Epithelial cell of esophagus (primary cell): ENCODE data around the gene HDDC2.

Experiments used
- DNase-seq: peaks from one replicate; pipeline ENCODE4 v3.0.0; 2010; ENCODE audit warnings: low read depth
- H3K4me3 ChIP-seq: 2 replicates; pipeline ENCODE4 v1.5.1; 2011; ENCODE audit warnings: mild to moderate bottlenecking, low read length, control low read depth
- TF ChIP-seq, protein P1 (sequence below): IDR thresholded peaks from 2 replicates; pipeline ENCODE4 v1.5.1; 2011; ENCODE audit warnings: low read depth, mild to moderate bottlenecking, low read length, control low read depth, inconsistent platforms; ENCODE audit not compliant: insufficient read depth; ENCODE audit errors: missing control alignments

HDDC2 gene

DNA sequence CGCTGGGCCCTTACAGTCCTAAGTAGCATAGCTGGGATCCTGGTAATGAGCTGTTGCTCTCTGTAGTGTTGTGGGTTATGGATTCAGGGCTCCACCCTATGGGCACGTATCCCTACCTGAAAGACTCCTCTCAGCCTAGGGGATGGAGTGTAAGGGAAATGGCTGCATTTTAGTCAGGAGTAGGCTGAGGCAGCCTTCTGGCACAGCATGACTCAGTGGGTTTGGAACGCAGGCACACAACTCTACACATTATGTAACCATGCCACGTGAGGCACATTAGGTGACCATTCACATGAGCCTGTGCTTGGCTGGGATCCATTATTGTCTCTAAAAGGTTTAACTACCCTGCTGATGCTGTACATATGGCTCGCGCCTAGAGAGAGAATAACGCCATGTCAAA is 27.8 kb downstream of the HDDC2 start:
- TF ChIP-seq, protein P1, sequence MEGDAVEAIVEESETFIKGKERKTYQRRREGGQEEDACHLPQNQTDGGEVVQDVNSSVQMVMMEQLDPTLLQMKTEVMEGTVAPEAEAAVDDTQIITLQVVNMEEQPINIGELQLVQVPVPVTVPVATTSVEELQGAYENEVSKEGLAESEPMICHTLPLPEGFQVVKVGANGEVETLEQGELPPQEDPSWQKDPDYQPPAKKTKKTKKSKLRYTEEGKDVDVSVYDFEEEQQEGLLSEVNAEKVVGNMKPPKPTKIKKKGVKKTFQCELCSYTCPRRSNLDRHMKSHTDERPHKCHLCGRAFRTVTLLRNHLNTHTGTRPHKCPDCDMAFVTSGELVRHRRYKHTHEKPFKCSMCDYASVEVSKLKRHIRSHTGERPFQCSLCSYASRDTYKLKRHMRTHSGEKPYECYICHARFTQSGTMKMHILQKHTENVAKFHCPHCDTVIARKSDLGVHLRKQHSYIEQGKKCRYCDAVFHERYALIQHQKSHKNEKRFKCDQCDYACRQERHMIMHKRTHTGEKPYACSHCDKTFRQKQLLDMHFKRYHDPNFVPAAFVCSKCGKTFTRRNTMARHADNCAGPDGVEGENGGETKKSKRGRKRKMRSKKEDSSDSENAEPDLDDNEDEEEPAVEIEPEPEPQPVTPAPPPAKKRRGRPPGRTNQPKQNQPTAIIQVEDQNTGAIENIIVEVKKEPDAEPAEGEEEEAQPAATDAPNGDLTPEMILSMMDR: peak; percentile 11
- DNase-seq: peak; percentile 98

DNA sequence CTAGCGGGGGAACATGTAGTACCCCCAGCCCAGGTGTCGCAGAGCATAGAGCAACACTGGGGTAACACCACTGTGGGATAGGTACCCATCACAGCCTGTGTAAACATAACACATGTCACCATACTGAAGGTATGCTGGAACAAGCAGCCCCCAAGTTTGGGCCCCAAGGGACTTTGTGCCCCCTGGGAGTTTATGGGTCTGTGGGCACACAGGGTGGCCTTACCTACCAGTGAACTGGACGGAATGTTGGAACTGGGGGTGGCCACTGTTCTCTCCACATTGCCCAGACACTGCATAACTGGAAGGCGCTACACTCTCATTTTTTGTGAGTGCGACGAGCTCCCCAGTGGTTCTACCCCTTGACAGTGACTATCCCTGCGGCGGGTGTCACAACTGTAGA is 28.5 kb downstream of the HDDC2 start:
- no peak overlapping the region for H3K4me3 ChIP-seq
- DNase-seq: no peak
- TF ChIP-seq, protein P1: no peak

More for the DNA sequence above, 27.8 kb downstream of the HDDC2 start:
- no peak overlapping the region for H3K4me3 ChIP-seq

DNA sequence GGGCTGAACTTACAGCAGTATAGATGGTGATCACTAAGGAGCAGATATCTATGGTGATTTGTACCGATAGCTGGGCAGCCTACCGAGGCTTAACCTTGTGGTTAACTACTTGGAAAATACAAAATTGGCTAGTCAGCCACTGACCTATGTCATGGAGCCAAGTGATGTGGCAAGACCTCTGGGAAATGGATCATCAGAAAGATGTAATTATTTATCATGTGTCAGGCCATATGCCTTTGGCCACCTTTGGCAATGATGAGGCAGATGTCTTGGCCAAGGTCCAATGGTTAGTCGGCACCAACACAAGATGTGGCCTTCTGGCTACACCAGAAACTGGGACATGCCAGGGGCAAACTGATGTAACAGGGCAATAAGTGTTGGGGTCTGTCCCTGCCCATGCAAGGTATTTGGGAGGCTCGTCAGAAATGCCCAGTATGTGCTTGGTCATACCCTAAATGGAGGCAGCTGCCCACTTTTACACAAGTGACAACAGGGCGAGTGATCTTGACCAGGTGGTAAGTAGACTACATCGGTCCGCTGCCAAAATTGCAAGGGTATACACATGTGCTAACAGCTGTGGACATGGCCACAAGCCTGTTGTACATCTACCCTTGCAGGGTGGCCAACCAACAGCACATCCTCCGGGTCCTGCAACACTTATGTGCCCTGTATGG is 30.1 kb downstream of the HDDC2 start:
- H3K4me3 ChIP-seq: no peak overlapping the region
- DNase-seq: no peak
- TF ChIP-seq, protein P1: no peak

DNA sequence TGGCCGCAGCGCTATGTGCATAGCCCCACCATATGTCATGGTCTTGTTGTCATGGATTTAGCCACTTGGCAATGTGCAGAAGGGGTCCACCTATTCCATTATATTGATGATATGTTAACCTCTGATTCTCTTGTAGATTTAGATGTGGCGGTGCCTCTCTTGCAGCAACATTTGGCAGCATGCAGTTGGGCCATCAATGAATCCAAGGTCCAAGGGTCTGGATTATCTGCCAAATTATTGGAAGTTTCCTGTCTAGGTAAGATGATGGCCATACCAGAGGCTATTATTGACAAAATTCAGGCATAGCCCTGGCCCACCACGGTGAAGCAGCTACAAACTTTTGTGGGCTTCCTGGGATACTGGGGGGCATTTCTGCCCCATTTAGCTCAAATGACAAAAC is 31.4 kb downstream of the HDDC2 start:
- H3K4me3 ChIP-seq: no peak overlapping the region
- DNase-seq: no peak
- TF ChIP-seq, protein P1: no peak

DNA sequence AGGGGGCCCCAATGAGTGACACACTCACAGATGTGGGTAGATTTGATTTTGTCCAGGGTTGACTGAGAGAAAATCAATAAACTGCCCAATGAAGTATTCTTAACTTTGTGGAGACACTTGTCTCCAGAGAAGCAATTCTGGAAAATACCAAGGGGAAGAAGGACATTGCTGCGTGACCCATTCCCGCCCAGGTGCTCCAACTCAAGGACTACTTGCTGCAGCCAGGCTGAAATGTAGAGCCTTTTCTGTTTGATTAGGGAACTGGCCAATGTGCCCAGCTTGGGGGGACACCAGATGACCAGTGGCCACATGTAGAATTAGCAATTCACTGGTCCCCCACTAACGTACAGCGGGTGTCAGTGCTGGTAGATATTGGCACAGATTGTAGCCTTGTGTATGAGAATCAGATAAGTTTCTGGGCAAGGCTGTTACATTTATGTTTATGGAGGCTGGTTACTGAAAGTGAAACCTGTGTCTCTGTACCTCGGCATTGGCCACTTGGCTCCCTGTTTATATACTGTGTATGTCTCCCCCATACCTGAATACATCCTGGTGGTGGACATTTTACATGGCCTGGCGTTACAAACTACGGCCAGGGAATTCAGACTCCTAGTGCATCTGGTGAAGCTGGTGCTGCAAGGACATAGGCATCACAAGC is 32.3 kb downstream of the HDDC2 start:
- H3K4me3 ChIP-seq: no peak overlapping the region
- DNase-seq: no peak
- TF ChIP-seq, protein P1: no peak

DNA sequence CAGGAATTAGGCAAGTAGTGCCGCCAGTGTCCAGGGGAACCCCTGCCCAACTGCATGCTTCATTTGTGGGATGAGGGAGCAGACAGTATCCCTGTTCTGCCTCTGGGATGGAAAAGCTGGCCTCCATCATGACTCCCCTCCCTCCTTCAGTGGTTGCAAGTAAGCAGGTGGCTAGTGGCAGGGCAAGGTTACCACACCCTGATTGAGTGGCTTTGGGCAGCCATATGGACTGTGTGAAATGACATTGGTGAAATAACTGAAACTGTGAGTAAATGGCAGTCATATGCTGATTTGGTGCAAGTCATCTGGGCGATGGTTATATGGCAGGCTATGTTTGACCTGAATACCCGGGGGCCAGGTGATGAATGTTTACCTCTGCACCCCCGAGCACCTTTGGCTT is 33.0 kb downstream of the HDDC2 start:
- TF ChIP-seq, protein P1: no peak
- DNase-seq: no peak
- no peak overlapping the region for H3K4me3 ChIP-seq

DNA sequence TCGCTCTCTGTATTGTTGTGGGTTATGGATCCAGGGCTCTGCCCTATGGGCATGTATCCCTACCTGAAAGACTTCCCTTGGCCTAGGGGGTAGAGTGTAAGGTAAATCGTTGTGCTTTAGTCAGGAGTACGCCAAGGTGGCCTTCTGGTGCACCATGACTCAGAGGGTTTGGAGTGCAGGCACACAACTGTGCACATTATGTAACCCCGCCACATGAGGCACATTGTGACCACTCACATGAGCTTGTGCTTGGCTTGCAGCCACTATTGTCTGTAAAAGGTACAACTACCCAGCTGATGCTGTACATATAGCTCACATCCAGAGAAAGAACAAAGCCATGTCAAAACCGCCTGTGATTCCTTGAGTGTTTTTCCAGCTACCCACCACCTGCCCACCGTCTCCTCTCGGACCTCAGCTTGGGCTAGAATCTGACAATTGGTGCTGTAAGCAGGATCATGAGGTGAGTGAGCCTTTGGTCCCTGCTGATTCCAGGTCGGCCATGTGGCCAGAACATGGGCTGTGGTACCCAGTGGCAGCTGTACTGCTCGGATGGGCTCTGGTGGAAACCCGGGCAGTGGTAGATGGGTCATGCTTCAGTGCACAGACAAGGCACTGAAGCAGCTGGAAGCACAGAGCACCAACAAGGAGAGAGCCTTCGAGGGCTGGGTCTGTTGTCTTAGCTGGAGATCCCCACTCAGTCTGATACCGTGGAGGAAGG is 33.8 kb downstream of the HDDC2 start:
- H3K4me3 ChIP-seq: no peak overlapping the region
- TF ChIP-seq, protein P1: no peak
- DNase-seq: peak; percentile 65
